IPS DF 4.7 (cell line): ENCODE measurements around the gene SUB1.
"Not testable (repeated sequence)": the region's sequence is repeated elsewhere in the genome, so short reads cannot be mapped to it uniquely, and the experiment has no call there.

ENCODE experiments used
- DNase-seq: peaks from one replicate; pipeline ENCODE4 v3.0.0-alpha.2; 2013; ENCODE audit warnings: low spot score; ENCODE audit errors: extremely low read depth

Gene SUB1

DNA sequence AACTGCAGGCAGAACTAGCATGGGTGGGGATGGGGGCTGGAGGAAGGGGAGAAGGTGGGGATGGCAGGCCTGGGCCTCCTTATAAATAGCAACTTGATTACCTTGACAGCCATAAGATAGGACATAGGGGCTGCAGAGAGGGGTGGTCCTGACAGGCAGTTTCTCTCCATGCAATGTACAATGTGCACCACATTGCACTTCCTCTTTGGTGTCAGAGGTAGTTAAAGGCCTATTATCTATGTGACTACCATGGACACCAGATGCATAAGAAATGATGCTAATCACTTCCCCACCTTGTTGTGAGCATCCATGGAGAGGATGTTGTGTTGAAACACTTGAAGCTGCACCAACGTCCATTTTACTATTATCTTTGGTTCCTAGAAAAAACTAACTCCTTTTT, 20.2 kb upstream of the SUB1 start:
- DNase-seq = no peak

DNA sequence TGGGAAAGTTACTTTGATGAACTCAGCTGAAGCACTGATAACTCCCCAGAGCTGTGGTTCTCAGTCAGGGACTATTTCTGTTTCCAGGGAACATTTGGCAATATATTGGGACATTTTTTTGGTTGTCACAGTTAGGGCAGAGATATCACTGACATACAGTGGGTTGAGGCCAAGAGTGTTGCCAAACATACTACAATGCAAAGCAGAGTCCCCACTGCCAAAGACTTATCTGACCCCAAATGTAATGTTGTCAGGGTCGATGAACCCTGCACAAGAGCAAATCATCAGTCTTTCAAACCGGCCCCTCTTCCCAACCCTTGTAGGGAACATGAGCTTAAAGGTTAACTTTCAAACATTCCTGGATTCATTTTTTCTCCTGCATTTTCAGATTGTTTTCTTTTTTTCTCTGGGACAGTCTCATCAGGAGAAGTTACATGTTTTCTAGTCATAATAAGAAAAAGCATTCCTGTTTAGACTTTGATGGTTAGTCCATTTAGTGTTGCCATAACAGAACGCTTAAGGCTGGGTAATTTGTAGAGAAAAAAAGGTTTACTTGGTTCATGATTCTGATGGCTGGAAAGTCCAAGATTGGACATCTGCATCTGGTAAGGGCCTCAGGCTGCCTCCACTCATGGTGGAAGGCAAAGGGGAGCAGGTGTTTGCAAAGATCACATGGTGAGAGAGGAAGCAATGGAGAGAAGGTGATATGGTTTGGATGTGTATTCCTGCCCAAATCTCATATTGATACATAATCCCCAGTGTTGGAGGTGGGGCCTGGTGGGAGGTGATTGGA, 18.8 kb upstream of the SUB1 start:
- DNase-seq = no peak

GRCh38 chr5:32571128-32571527, 14.2 kb upstream of the SUB1 start:
- DNase-seq = no peak

- no peak for DNase-seq
Observed at GRCh38 chr5:32572778-32573480, 12.4 kb upstream of the SUB1 start.

GRCh38 chr5:32573481-32573854, 11.9 kb upstream of the SUB1 start:
- DNase-seq = not testable (repeated sequence)

GRCh38 chr5:32574540-32575175, 10.7 kb upstream of the SUB1 start:
- no peak for DNase-seq

- no peak for DNase-seq
Observed at GRCh38 chr5:32578363-32578762, 7.0 kb upstream of the SUB1 start.

DNA sequence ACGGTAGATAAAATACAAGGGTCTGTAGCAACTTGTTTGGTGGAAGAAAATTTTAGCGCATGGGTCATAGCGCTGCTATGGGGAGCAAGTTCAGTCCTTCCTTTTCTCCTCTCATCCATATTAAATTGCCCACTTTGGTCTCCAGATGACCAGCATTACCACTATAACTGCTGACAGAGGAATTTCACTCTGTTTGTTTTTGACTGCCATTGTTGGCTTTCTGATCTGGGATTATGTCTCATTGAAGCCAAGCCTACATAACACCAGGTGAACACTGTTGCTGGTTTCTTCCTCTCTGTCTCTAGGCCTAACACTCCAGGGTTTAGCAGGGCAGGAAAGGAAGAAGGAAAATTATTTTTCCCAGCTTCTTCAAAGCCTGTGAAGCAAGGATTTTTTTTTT, 6.6 kb upstream of the SUB1 start:
- no peak for DNase-seq

- DNase-seq = no peak
Observed at GRCh38 chr5:32581010-32581785, 4.2 kb upstream of the SUB1 start.

- no peak for DNase-seq
Observed at GRCh38 chr5:32583582-32584232, 1.6 kb upstream of the SUB1 start.

DNA sequence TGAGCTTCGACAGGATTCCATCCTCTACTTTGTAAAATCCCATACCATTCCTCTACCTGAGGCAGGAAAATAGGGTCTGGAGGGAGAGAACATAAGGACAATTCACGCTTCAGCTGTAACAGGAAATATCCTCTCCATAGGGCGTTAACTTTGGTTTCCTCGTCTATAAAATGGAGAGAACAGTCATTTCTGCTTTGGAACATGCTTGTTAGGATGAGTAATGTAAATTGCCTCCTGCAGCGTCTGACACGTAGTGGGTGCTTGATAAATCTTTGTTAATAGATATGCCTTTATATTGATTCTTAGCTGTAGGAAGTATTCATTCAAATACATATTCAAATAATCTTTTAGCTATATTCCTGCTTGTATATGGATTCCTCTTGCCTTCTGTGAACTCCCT, 711 bp upstream of the SUB1 start:
- no peak for DNase-seq

GRCh38 chr5:32585122-32585445, 273 bp upstream of the SUB1 start:
- DNase-seq = no peak

GRCh38 chr5:32586276-32586599, 881 bp downstream of the SUB1 start:
- no peak for DNase-seq

- DNase-seq = no peak
Observed at GRCh38 chr5:32587067-32587551, 1.8 kb downstream of the SUB1 start.

DNA sequence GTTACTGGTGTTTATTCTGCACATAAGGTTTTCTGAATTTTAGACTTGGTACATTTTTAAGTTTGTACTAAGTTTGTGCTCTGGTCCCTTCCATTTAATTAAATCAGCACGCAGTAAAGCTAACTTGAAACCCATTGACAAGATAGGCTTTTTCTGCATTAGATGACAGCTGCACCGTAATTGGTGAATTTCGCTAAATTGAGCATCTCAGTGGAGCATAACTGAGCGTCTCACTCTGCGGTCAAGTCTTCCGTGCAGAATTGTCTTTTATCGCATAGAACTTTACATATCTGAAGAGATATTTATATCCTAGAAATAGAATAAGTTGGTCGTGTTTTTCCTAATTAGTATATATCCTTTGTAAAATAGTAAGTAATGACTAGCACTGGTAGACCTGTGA, 4.1 kb downstream of the SUB1 start:
- no peak for DNase-seq

GRCh38 chr5:32589942-32590869, 4.8 kb downstream of the SUB1 start:
- no peak for DNase-seq

DNA sequence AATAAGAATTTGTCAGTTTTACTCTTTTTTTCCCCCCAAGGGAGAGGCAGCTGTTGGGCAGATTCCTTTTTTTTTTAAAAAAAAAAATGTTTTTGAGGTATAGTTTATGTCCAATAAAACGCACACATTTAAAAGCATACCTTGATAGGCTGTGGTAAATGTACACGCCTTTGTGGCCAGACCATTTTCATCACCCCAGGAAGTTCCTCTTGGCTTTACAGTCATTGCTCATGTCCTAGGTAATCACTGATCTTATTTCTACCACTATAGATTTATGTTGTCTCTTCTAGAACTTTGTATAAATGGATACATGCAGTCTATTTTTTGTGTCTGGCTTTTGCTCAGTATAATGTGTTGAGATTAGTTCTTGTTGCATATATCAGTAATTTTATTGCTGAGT, 9.8 kb downstream of the SUB1 start:
- DNase-seq = no peak

GRCh38 chr5:32597041-32597629, 11.8 kb downstream of the SUB1 start:
- DNase-seq = no peak

- no peak for DNase-seq
Observed at GRCh38 chr5:32598260-32598937, 13.0 kb downstream of the SUB1 start.
